RWPE2 (cell line): ENCODE data around the gene SLC16A4.

Experiments
- ATAC-seq: fragments of 200-7000 bp; cut with Tn5 transposase; 3 replicates; pipeline ENCODE4 v1.9.1; 2021; ENCODE audit warnings: low read depth
- DNase-seq: peaks from one replicate; pipeline ENCODE4 v3.0.0-alpha.2; 2020; ENCODE audit warnings: low spot score
- H3K27ac ChIP-seq: fragments of 450-650 bp; 2 replicates; pipeline ENCODE4 v1.5.1; 2017; ENCODE audit warnings: mild to moderate bottlenecking; ENCODE audit not compliant: poor library complexity, severe bottlenecking
- H3K27me3 ChIP-seq: fragments of 250-450 bp; sonication (Bioruptor Pico); 2 replicates; pipeline ENCODE4 v1.5.1; 2021; ENCODE audit warnings: mild to moderate bottlenecking, moderate library complexity; ENCODE audit not compliant: insufficient read depth, poor library complexity, severe bottlenecking
- H3K36me3 ChIP-seq: fragments of 250-450 bp; sonication (Bioruptor Pico); 2 replicates; pipeline ENCODE4 v1.5.1; 2020; ENCODE audit warnings: low read depth, mild to moderate bottlenecking, moderate library complexity
- H3K4me1 ChIP-seq: fragments of 250-450 bp; sonication (Bioruptor Pico); 2 replicates; pipeline ENCODE4 v1.5.1; 2021; ENCODE audit warnings: mild to moderate bottlenecking, moderate library complexity; ENCODE audit not compliant: insufficient read depth, poor library complexity, severe bottlenecking
- H3K4me3 ChIP-seq: fragments of 250-450 bp; sonication (Bioruptor Pico); 2 replicates; pipeline ENCODE4 v1.5.1; 2021; ENCODE audit warnings: mild to moderate bottlenecking, moderate library complexity; ENCODE audit not compliant: severe bottlenecking
- H3K9me3 ChIP-seq: fragments of 250-450 bp; sonication (Bioruptor Pico); 2 replicates; pipeline ENCODE4 v1.5.1; 2021; ENCODE audit warnings: mild to moderate bottlenecking, moderate library complexity; ENCODE audit not compliant: severe bottlenecking
- TF ChIP-seq, protein P1 (sequence below): fragments of 450-650 bp; IDR thresholded peaks from one replicate; pipeline ENCODE4 v1.5.1; 2017; ENCODE audit warnings: mild to moderate bottlenecking, moderate library complexity; ENCODE audit not compliant: poor library complexity, severe bottlenecking

Gene SLC16A4

DNA sequence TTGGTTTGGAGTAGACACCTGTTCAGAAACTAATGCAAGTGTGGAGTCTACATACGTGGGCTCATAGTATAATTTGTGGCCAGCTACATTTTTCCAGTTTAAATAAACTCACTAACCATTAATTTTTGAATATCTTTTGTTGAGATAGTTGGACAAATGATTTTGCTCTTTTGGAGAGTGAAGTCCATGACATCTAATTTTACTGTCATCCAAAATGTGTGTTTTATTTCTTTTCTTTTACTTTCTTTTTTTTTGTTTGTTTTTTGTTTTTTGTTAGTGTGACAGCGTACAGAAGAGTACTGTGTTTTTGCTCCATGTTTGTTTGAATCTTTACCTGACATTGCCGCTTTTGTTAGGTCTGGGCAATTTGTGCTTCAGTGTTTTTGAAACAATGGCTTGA lies 46.7 kb downstream of the SLC16A4 start:
- DNase-seq (no peak), ATAC-seq (no peak)
- TF ChIP-seq, protein P1, sequence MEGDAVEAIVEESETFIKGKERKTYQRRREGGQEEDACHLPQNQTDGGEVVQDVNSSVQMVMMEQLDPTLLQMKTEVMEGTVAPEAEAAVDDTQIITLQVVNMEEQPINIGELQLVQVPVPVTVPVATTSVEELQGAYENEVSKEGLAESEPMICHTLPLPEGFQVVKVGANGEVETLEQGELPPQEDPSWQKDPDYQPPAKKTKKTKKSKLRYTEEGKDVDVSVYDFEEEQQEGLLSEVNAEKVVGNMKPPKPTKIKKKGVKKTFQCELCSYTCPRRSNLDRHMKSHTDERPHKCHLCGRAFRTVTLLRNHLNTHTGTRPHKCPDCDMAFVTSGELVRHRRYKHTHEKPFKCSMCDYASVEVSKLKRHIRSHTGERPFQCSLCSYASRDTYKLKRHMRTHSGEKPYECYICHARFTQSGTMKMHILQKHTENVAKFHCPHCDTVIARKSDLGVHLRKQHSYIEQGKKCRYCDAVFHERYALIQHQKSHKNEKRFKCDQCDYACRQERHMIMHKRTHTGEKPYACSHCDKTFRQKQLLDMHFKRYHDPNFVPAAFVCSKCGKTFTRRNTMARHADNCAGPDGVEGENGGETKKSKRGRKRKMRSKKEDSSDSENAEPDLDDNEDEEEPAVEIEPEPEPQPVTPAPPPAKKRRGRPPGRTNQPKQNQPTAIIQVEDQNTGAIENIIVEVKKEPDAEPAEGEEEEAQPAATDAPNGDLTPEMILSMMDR: no peak
- Histone ChIP-seq H3K4me1 (peaks cover 44% of the 10 kb centered on the region), H3K9me3 (no peaks in the 10 kb centered on the region), H3K27ac (no peak overlapping the region), H3K27me3 (no peaks in the 10 kb centered on the region), H3K4me3 (no peak overlapping the region), H3K36me3 (peaks cover 89% of the 10 kb centered on the region)

DNA sequence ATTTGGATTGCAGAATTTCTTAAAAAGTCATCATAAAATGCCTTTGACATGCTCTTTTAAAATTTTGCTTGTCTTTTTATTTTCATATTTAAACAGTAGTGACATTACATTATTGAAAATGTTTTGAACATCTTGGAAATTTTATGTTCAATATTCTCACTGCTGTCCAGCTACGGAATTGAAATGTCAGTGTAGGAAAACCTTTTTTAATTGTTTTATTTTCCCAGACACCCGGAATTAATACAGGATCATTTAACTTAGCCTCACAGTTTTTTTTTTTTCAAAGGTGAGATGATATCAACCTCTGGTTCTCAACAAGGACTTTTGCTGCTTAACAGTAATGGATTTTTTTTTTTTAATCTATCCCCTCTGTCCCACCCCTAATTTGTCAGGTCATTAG lies 47.6 kb downstream of the SLC16A4 start:
- ATAC-seq (no peak), DNase-seq (no peak)
- Histone ChIP-seq H3K27ac (no peak overlapping the region), H3K36me3 (peaks cover 82% of the 10 kb centered on the region), H3K4me1 (peaks cover 42% of the 10 kb centered on the region), H3K4me3 (peak overlapping the region; percentile 7), H3K9me3 (no peaks in the 10 kb centered on the region), H3K27me3 (no peaks in the 10 kb centered on the region)
- TF ChIP-seq, protein P1: no peak

DNA sequence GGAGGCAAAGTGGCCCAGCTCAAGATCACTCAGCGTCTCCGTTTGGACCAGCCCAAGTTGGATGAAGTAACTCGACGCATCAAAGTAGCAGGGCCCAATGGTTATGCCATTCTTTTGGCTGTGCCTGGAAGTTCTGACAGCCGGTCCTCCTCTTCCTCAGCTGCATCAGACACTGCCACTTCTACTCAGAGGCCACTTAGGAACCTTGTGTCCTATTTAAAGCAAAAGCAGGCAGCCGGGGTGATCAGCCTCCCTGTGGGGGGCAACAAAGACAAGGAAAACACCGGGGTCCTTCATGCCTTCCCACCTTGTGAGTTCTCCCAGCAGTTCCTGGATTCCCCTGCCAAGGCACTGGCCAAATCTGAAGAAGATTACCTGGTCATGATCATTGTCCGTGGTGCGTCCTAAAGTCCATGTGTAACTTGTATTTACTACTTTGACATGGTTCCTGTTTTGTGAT lies 48.9 kb downstream of the SLC16A4 start:
- DNase-seq (no peak), ATAC-seq (no peak)
- H3K36me3 ChIP-seq: peaks cover 68% of the 10 kb centered on the region
- peaks cover 39% of the 10 kb centered on the region for H3K4me1 ChIP-seq
- H3K9me3 ChIP-seq: no peaks in the 10 kb centered on the region
- H3K27me3 ChIP-seq: no peaks in the 10 kb centered on the region
- TF ChIP-seq, protein P1: no peak
- H3K27ac ChIP-seq: no peak overlapping the region
- H3K4me3 ChIP-seq: peak overlapping the region; percentile 7

DNA sequence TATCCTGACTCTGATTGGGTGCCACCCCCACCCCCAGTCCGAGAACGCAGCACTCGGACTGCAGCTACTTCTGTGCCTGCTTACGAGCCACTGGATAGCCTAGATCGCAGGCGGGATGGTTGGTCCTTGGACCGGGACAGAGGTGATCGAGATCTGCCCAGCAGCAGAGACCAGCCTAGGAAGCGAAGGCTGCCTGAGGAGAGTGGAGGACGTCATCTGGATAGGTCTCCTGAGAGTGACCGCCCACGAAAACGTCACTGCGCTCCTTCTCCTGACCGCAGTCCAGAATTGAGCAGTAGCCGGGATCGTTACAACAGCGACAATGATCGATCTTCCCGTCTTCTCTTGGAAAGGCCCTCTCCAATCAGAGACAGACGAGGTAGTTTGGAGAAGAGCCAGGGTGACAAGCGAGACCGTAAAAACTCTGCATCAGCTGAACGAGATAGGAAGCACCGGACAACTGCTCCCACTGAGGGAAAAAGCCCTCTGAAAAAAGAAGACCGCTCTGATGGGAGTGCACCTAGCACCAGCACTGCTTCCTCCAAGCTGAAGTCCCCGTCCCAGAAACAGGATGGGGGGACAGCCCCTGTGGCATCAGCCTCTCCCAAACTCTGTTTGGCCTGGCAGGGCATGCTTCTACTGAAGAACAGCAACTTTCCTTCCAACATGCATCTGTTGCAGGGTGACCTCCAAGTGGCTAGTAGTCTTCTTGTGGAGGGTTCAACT lies 49.5 kb downstream of the SLC16A4 start:
- peaks cover 45% of the 10 kb centered on the region for H3K4me1 ChIP-seq
- peak overlapping the region; percentile 7 for H3K4me3 ChIP-seq
- TF ChIP-seq, protein P1: no peak
- no peaks in the 10 kb centered on the region for H3K27me3 ChIP-seq
- no peak overlapping the region for H3K27ac ChIP-seq
- no peak for ATAC-seq
- H3K36me3 ChIP-seq: peaks cover 62% of the 10 kb centered on the region
- DNase-seq: no peak
- no peaks in the 10 kb centered on the region for H3K9me3 ChIP-seq

DNA sequence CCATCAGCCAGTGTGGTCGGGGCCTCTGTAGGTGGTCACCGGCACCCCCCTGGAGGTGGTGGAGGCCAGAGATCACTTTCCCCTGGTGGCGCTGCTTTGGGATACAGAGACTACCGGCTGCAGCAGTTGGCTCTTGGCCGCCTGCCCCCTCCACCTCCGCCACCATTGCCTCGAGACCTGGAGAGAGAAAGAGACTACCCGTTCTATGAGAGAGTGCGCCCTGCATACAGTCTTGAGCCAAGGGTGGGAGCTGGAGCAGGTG lies 50.7 kb downstream of the SLC16A4 start:
- H3K27ac ChIP-seq: peak overlapping the region; percentile 84
- H3K4me1 ChIP-seq: peaks cover 38% of the 10 kb centered on the region
- H3K4me3 ChIP-seq: peak overlapping the region; percentile 87
- TF ChIP-seq, protein P1: no peak
- no peak for DNase-seq
- no peaks in the 10 kb centered on the region for H3K27me3 ChIP-seq
- H3K36me3 ChIP-seq: peaks cover 50% of the 10 kb centered on the region
- no peak for ATAC-seq
- no peaks in the 10 kb centered on the region for H3K9me3 ChIP-seq
